HG03571 (cell line): ENCODE measurements around the gene POU4F1.
A peak's percentile ranks its signal among the peaks of the same experiment; 100 is the strongest.
"Not testable (repeated sequence)": the region's sequence is repeated elsewhere in the genome, so short reads cannot be mapped to it uniquely, and the experiment has no call there.

ENCODE experiments used
- ATAC-seq: cut with Tn5 transposase; IDR thresholded peaks from one replicate; pipeline ENCODE4 v1.9.1; 2021; ENCODE audit not compliant: unreplicated experiment

Gene POU4F1

GRCh38 chr13:78603240-78603957 lies at the start of gene POU4F1:
Gene POU4F1 (minus strand): TSS chr13:78603552. CDS start chr13:78603326, 226 bp downstream.
- ATAC-seq: peak; percentile 82

- ATAC-seq: no peak
Measured at GRCh38 chr13:78652651-78653050, 49.3 kb upstream of the POU4F1 start.

- no peak for ATAC-seq
Measured at GRCh38 chr13:78650717-78651083, 47.3 kb upstream of the POU4F1 start.

GRCh38 chr13:78649997-78650716 lies 46.8 kb upstream of the POU4F1 start:
- no peak for ATAC-seq

GRCh38 chr13:78647109-78647678 lies 43.8 kb upstream of the POU4F1 start:
- not testable (repeated sequence) for ATAC-seq

GRCh38 chr13:78638216-78638615 lies 34.9 kb upstream of the POU4F1 start:
- no peak for ATAC-seq

- no peak for ATAC-seq
Measured at GRCh38 chr13:78636495-78636894, 33.1 kb upstream of the POU4F1 start.

GRCh38 chr13:78632996-78633395 lies 29.6 kb upstream of the POU4F1 start:
- no peak for ATAC-seq

- ATAC-seq: no peak
Measured at GRCh38 chr13:78631077-78631476, 27.7 kb upstream of the POU4F1 start.

- no peak for ATAC-seq
Measured at GRCh38 chr13:78630511-78630910, 27.2 kb upstream of the POU4F1 start.

GRCh38 chr13:78625384-78625783 lies 22.0 kb upstream of the POU4F1 start:
- no peak for ATAC-seq

GRCh38 chr13:78623132-78623531 lies 19.8 kb upstream of the POU4F1 start:
- ATAC-seq: no peak

GRCh38 chr13:78620936-78621470 lies 17.7 kb upstream of the POU4F1 start:
- peak; percentile 49 for ATAC-seq

- ATAC-seq: no peak
Measured at GRCh38 chr13:78618411-78618810, 15.1 kb upstream of the POU4F1 start.

GRCh38 chr13:78611040-78611439 lies 7.7 kb upstream of the POU4F1 start:
- no peak for ATAC-seq

GRCh38 chr13:78610381-78610883 lies 7.1 kb upstream of the POU4F1 start:
- ATAC-seq: no peak

GRCh38 chr13:78609464-78610205 lies 6.3 kb upstream of the POU4F1 start:
- no peak for ATAC-seq

GRCh38 chr13:78608688-78609463 lies 5.5 kb upstream of the POU4F1 start:
- no peak for ATAC-seq

- ATAC-seq: no peak
Measured at GRCh38 chr13:78608252-78608687, 4.9 kb upstream of the POU4F1 start.
